ENCODE results near the gene SNX24. TPM values are rescaled to one million over a fixed set of nuclear protein-coding genes. Genes with fewer than 3 reads are reported as not detected.

SNX24 gene
- total and polyA plus RNA-seq, 4 donors: 6.3 to 10.1 (median 9.1) TPM

- no peak for DNase-seq (ENCODE audit: low spot score)
- Histone ChIP-seq H3K27me3 (ENCODE audit: control insufficient read depth in 4 of 4, insufficient read depth in 4 of 4, low read length in 3 of 4) (no peaks in the 10 kb centered on the region), H3K27ac (ENCODE audit: low read depth in 1 of 2, low read length in 2 of 2) (no peak overlapping the region), H3K36me3 (ENCODE audit: control insufficient read depth in 4 of 4, insufficient read depth in 3 of 4, low read depth in 1 of 4, low read length in 3 of 4) (no peaks in the 10 kb centered on the region), H3K4me3 (ENCODE audit: low read depth in 1 of 3, low read length in 3 of 3) (no peak overlapping the region), H3K9me3 (ENCODE audit: control insufficient read depth in 4 of 4, low read length in 3 of 4) (no peaks in the 10 kb centered on the region), H3K9ac (ENCODE audit: low read depth in 1 of 2, low read length in 2 of 2) (no peak overlapping the region), H3K4me1 (ENCODE audit: control insufficient read depth in 4 of 4, insufficient read depth in 4 of 4, low read length in 3 of 4) (no peaks in the 10 kb centered on the region)
- TF ChIP-seq REST (IDR thresholded peaks at IDR 0.05) (no peak), JUND (IDR thresholded peaks at IDR 0.05) (no peak), ZBTB33 (IDR thresholded peaks at IDR 0.05) (no peak)
- 79% methylated on average over 1 of the region's 1 CpG for WGBS
Observed at GRCh38 chr5:122902263-122902662, 56.9 kb downstream of the SNX24 start.

GRCh38 chr5:122906768-122907167 lies 61.4 kb downstream of the SNX24 start:
- Histone ChIP-seq H3K27me3 (ENCODE audit: control insufficient read depth in 4 of 4, insufficient read depth in 4 of 4, low read length in 3 of 4) (no peaks in the 10 kb centered on the region), H3K36me3 (ENCODE audit: control insufficient read depth in 4 of 4, insufficient read depth in 3 of 4, low read depth in 1 of 4, low read length in 3 of 4) (no peaks in the 10 kb centered on the region), H3K9me3 (ENCODE audit: control insufficient read depth in 4 of 4, low read length in 3 of 4) (no peaks in the 10 kb centered on the region), H3K4me1 (ENCODE audit: control insufficient read depth in 4 of 4, insufficient read depth in 4 of 4, low read length in 3 of 4) (no peaks in the 10 kb centered on the region), H3K4me3 (ENCODE audit: low read depth in 1 of 3, low read length in 3 of 3) (no peak overlapping the region), H3K9ac (ENCODE audit: low read depth in 1 of 2, low read length in 2 of 2) (no peak overlapping the region), H3K27ac (ENCODE audit: low read depth in 1 of 2, low read length in 2 of 2) (no peak overlapping the region)
- no peak for DNase-seq (ENCODE audit: low spot score)
- TF ChIP-seq REST (IDR thresholded peaks at IDR 0.05) (no peak), JUND (IDR thresholded peaks at IDR 0.05) (no peak), YY1 (IDR thresholded peaks at IDR 0.05) (no peak), FOXA2 (IDR thresholded peaks at IDR 0.05) (no peak), SP1 (IDR thresholded peaks at IDR 0.05) (no peak), RAD21 (IDR thresholded peaks at IDR 0.05) (no peak), ATF3 (IDR thresholded peaks at IDR 0.05) (no peak), CTCF (IDR thresholded peaks at IDR 0.05; ENCODE audit: low read depth, low read length, missing input control) (no peak), FOXA1 (IDR thresholded peaks at IDR 0.05) (no peak), RXRA (IDR thresholded peaks at IDR 0.05) (no peak), TAF1 (conservative IDR thresholded peaks at IDR 0.05) (no peak), HNF4A (conservative IDR thresholded peaks at IDR 0.05) (no peak), GABPA (IDR thresholded peaks at IDR 0.05 in 1 of 2, conservative IDR thresholded peaks at IDR 0.05 in 1 of 2) (no peak), NR2F2 (IDR thresholded peaks at IDR 0.05) (no peak), HNF4G (IDR thresholded peaks at IDR 0.05) (no peak), MAX (IDR thresholded peaks at IDR 0.05) (no peak), ZBTB33 (IDR thresholded peaks at IDR 0.05) (no peak), EGR1 (IDR thresholded peaks at IDR 0.05; ENCODE audit: low read depth in 2 of 2) (no peak)
- WGBS: 88% methylated on average over 4 of the region's 4 CpGs
